Adrenal gland (tissue), 5 donors: ENCODE results near the gene CHMP1A.
A peak's percentile ranks its signal among the peaks of the same experiment; 100 is the strongest.

Source experiments
- CTCF ChIP-seq, 6 experiments: fragments of 450-650 bp in 4 of 6; fragments of 200-600 bp in 2 of 6; sonication (generic) in 1 of 6; IDR thresholded peaks; 1 replicate in 5 of 6; 2 replicates in 1 of 6; pipeline versions ENCODE4 v1.5.1 to v1.8.0; 2016 to 2021; ENCODE audit warnings: antibody characterized with exemption in 6 of 6, mild to moderate bottlenecking in 2 of 6, moderate library complexity in 1 of 6
- POLR2A ChIP-seq, 2 donors: fragments of 450-650 bp; IDR thresholded peaks; one replicate each; pipeline ENCODE4 v1.6.1; 2017; ENCODE audit warnings: antibody characterized with exemption in 2 of 2, mild to moderate bottlenecking in 2 of 2, moderate library complexity in 1 of 2
- donor health status: DM: no; HTN: no; CAD: no.

- TF ChIP-seq CTCF (IDR thresholded peaks at IDR 0.05), result peak; percentile 56 to 91 (median 86)
- TF ChIP-seq POLR2A (IDR thresholded peaks at IDR 0.05), result no peak
Observed at GRCh38 chr16:89700100-89700648, 42.7 kb upstream of the CHMP1A start.
